Neural progenitor cell (in vitro differentiated cells): ENCODE results near the gene NBEA. TPM values are rescaled to one million over a fixed set of nuclear protein-coding genes. Genes with fewer than 3 reads are reported as not detected.

Source experiments
- DNase-seq: peaks from one replicate; pipeline ENCODE4 v3.0.0-alpha.2; 2016; ENCODE audit warnings: low spot score
- H2AFZ ChIP-seq: fragments of 200-600 bp; sonication (generic); replicated peaks from 2 replicates; pipeline ENCODE4 v1.6.1; 2016; ENCODE audit warnings: antibody characterized with exemption
- H3F3A ChIP-seq: fragments of 200-600 bp; sonication (generic); 2 replicates; pipeline ENCODE4 v1.6.1; 2016; ENCODE audit warnings: antibody characterized with exemption, low read depth
- H3K27ac ChIP-seq: fragments of 200-600 bp; sonication (generic); 2 replicates; pipeline ENCODE4 v1.5.1; 2016; ENCODE audit warnings: mild to moderate bottlenecking
- H3K27me3 ChIP-seq: fragments of 200-600 bp; sonication (generic); 2 replicates; pipeline ENCODE4 v1.6.1; 2016; ENCODE audit warnings: mild to moderate bottlenecking, moderate library complexity
- H3K36me3 ChIP-seq: fragments of 200-600 bp; sonication (generic); 2 replicates; pipeline ENCODE4 v1.5.1; 2016
- H3K4me1 ChIP-seq: fragments of 200-600 bp; sonication (generic); 2 replicates; pipeline ENCODE4 v1.6.1; 2016; ENCODE audit warnings: mixed run types
- H3K4me2 ChIP-seq: fragments of 200-600 bp; sonication (generic); 2 replicates; pipeline ENCODE4 v1.6.1; 2016
- H3K4me3 ChIP-seq: fragments of 200-600 bp; sonication (generic); 2 replicates; pipeline ENCODE4 v1.5.1; 2016
- H3K79me2 ChIP-seq: fragments of 200-600 bp; sonication (generic); 2 replicates; pipeline ENCODE4 v1.6.1; 2016; ENCODE audit warnings: low read depth
- H3K9ac ChIP-seq: fragments of 200-600 bp; sonication (generic); 2 replicates; pipeline ENCODE4 v1.6.1; 2016
- H3K9me3 ChIP-seq: fragments of 200-600 bp; sonication (generic); 2 replicates; pipeline ENCODE4 v1.5.1; 2016; ENCODE audit warnings: low read depth
- H4K20me1 ChIP-seq: fragments of 200-600 bp; sonication (generic); 2 replicates; pipeline ENCODE4 v1.6.1; 2016; ENCODE audit warnings: low read depth
- H3K27ac Mint-ChIP-seq: 3 replicates; pipeline ENCODE4 v1.8.0; 2021; ENCODE audit warnings: mixed read lengths
- H3K27me3 Mint-ChIP-seq: 2 replicates; pipeline ENCODE4 v1.8.0; 2022; ENCODE audit warnings: low read depth, mild to moderate bottlenecking, inconsistent platforms, moderate library complexity, mixed read lengths; ENCODE audit not compliant: insufficient read depth
- H3K36me3 Mint-ChIP-seq: 3 replicates; pipeline ENCODE4 v1.8.0; 2021; ENCODE audit warnings: mixed read lengths
- H3K4me1 Mint-ChIP-seq: 3 replicates; pipeline ENCODE4 v1.8.0; 2021; ENCODE audit warnings: mixed read lengths
- H3K4me3 Mint-ChIP-seq: 3 replicates; pipeline ENCODE4 v1.8.0; 2021; ENCODE audit warnings: mild to moderate bottlenecking, moderate library complexity, mixed read lengths
- H3K9me3 Mint-ChIP-seq: 3 replicates; pipeline ENCODE4 v1.8.0; 2020; ENCODE audit warnings: mixed read lengths
- EZH2 ChIP-seq: fragments of 200-600 bp; sonication (generic); IDR thresholded peaks from 2 replicates; pipeline ENCODE4 v1.6.1; 2017; ENCODE audit warnings: antibody characterized with exemption, mild to moderate bottlenecking, moderate library complexity
- EZH2phosphoT487 ChIP-seq: fragments of 200-600 bp; sonication (generic); IDR thresholded peaks from 2 replicates; pipeline ENCODE4 v1.6.1; 2017; ENCODE audit warnings: antibody characterized with exemption
- total RNA-seq: library from RNA; depleted of rRNA; stranded (reverse); fragments of >200 nt; gene quantifications from 2 replicates; pipeline ENCODE4 v1.2.3, GENCODE V29; 2015; ENCODE audit warnings: low replicate concordance
- TF ChIP-seq, protein P1 (sequence below): fragments of 200-600 bp; sonication (generic); IDR thresholded peaks from 2 replicates; pipeline ENCODE4 v1.5.1; 2017; ENCODE audit warnings: antibody characterized with exemption, mild to moderate bottlenecking

NBEA gene
- total RNA-seq, 1 donor from 2014 or later: 31.0 TPM

DNA sequence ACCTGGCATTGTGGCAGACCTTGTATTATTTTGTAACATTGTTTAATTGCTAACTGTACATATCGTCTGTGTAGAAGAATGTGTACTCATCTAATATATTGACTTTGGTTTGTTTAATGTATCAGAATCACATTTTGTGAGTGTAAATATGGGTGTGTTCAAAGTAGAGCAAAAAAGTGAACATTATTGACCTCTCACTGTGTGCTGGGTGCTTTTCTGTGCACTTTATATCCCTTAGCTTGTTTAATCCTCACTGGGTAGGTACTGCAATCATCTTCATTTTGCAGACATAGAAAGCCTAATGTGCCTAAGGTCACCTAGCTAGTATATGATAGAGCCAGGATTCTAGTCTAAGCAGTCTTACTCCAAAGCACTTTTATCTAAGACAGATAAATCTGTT, 289.4 kb downstream of the NBEA start:
- no peak overlapping the region for H3K9ac ChIP-seq
- Mint-ChIP-seq H3K27me3 (no peaks in the 10 kb centered on the region), H3K4me1 (peaks cover under 1% of the 10 kb centered on the region), H3K4me3 (no peak overlapping the region), H3K36me3 (peaks cover 8% of the 10 kb centered on the region), H3K9me3 (peaks cover 1% of the 10 kb centered on the region), H3K27ac (no peak overlapping the region)
- no peaks in the 10 kb centered on the region for H3K36me3 ChIP-seq
- peaks cover 5% of the 10 kb centered on the region for H3F3A ChIP-seq
- H3K4me2 ChIP-seq: no peak overlapping the region
- H3K27ac ChIP-seq: no peak overlapping the region
- H4K20me1 ChIP-seq: no peaks in the 10 kb centered on the region
- H3K4me3 ChIP-seq: no peak overlapping the region
- H3K9me3 ChIP-seq: no peaks in the 10 kb centered on the region
- H3K27me3 ChIP-seq: no peaks in the 10 kb centered on the region
- H3K79me2 ChIP-seq: no peaks in the 10 kb centered on the region
- TF ChIP-seq, protein P1, sequence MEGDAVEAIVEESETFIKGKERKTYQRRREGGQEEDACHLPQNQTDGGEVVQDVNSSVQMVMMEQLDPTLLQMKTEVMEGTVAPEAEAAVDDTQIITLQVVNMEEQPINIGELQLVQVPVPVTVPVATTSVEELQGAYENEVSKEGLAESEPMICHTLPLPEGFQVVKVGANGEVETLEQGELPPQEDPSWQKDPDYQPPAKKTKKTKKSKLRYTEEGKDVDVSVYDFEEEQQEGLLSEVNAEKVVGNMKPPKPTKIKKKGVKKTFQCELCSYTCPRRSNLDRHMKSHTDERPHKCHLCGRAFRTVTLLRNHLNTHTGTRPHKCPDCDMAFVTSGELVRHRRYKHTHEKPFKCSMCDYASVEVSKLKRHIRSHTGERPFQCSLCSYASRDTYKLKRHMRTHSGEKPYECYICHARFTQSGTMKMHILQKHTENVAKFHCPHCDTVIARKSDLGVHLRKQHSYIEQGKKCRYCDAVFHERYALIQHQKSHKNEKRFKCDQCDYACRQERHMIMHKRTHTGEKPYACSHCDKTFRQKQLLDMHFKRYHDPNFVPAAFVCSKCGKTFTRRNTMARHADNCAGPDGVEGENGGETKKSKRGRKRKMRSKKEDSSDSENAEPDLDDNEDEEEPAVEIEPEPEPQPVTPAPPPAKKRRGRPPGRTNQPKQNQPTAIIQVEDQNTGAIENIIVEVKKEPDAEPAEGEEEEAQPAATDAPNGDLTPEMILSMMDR: no peak
- TF ChIP-seq EZH2phosphoT487: no peak
- TF ChIP-seq EZH2: no peak
- no peak for DNase-seq
- H2AFZ ChIP-seq: no peak overlapping the region
- H3K4me1 ChIP-seq: peaks cover 25% of the 10 kb centered on the region

DNA sequence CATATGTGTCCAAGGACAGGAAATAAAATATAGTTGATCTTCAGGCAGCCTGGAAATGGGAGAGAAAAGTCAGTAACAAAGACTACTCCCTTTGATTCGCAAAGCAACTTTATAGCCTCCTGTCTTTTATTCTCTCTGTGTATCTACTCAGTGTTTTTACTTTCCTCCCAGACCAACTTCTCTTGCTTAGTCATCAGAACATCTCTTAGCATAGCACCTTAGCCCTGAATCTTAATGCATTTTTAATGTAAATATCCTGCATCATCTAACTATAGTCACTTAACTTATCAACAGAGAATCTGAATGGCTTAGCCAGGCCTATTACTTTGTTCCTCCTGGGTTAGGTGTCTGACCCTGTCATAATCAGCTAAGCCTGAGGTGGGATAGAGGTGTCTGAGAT, 296.2 kb downstream of the NBEA start:
- H3K27ac ChIP-seq: no peak overlapping the region
- H3K79me2 ChIP-seq: no peaks in the 10 kb centered on the region
- Mint-ChIP-seq H3K36me3 (peaks cover 4% of the 10 kb centered on the region), H3K4me3 (no peak overlapping the region), H3K27ac (no peak overlapping the region), H3K4me1 (no peaks in the 10 kb centered on the region), H3K27me3 (no peaks in the 10 kb centered on the region), H3K9me3 (peaks cover 1% of the 10 kb centered on the region)
- no peaks in the 10 kb centered on the region for H4K20me1 ChIP-seq
- no peaks in the 10 kb centered on the region for H3K9me3 ChIP-seq
- H2AFZ ChIP-seq: no peak overlapping the region
- H3K36me3 ChIP-seq: no peaks in the 10 kb centered on the region
- DNase-seq: no peak
- H3K4me2 ChIP-seq: no peak overlapping the region
- H3K27me3 ChIP-seq: no peaks in the 10 kb centered on the region
- no peak overlapping the region for H3K4me3 ChIP-seq
- no peaks in the 10 kb centered on the region for H3K4me1 ChIP-seq
- H3F3A ChIP-seq: no peaks in the 10 kb centered on the region
- TF ChIP-seq, protein P1: no peak
- TF ChIP-seq EZH2: no peak
- no peak for TF ChIP-seq EZH2phosphoT487
- no peak overlapping the region for H3K9ac ChIP-seq

DNA sequence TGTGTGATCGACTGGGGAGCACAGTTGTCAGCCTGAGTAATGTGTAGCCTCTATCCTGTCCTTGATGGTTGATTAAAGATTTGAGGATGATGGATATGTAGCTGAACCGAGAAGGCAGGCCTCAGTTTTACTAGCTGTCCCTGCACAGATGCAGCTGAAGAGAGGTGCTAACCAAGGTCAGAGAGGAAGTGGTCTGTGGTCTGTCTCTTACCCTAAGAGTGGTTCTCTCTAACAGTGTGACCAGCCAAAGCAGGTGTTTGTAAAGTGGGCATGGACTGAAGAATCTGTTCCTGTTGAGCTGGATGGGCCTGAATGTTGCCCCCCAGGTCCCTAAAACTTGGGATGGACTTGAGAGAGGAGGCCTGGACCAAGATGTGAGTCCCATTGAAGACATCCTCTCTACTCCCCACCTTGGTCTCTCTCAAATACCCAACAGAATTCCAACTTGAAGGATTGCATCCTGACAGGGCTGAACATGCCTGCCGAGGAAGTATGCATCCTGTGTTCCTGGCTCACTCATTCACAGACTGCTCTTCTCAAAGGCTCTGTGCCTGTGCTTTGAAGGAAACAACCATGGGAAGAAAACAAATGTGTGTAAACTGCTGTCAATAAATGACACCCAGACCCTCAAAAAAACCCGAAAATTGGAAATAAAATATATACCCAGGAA, 310.6 kb downstream of the NBEA start:
- Mint-ChIP-seq H3K9me3 (peaks cover 4% of the 10 kb centered on the region), H3K27me3 (peaks cover 2% of the 10 kb centered on the region), H3K27ac (no peak overlapping the region), H3K4me1 (no peaks in the 10 kb centered on the region), H3K4me3 (no peak overlapping the region), H3K36me3 (peaks cover 20% of the 10 kb centered on the region)
- peaks cover 5% of the 10 kb centered on the region for H3K36me3 ChIP-seq
- no peaks in the 10 kb centered on the region for H3K9me3 ChIP-seq
- no peaks in the 10 kb centered on the region for H3K27me3 ChIP-seq
- no peak overlapping the region for H3K27ac ChIP-seq
- H2AFZ ChIP-seq: no peak overlapping the region
- no peak overlapping the region for H3K4me2 ChIP-seq
- H3K4me1 ChIP-seq: no peaks in the 10 kb centered on the region
- no peaks in the 10 kb centered on the region for H3F3A ChIP-seq
- H4K20me1 ChIP-seq: no peaks in the 10 kb centered on the region
- H3K4me3 ChIP-seq: no peak overlapping the region
- H3K9ac ChIP-seq: no peak overlapping the region
- no peak for DNase-seq
- no peak for TF ChIP-seq EZH2phosphoT487
- TF ChIP-seq, protein P1: no peak
- no peak for TF ChIP-seq EZH2
- H3K79me2 ChIP-seq: no peaks in the 10 kb centered on the region
